Measurements from ENCODE around the gene DCBLD1.

DNA sequence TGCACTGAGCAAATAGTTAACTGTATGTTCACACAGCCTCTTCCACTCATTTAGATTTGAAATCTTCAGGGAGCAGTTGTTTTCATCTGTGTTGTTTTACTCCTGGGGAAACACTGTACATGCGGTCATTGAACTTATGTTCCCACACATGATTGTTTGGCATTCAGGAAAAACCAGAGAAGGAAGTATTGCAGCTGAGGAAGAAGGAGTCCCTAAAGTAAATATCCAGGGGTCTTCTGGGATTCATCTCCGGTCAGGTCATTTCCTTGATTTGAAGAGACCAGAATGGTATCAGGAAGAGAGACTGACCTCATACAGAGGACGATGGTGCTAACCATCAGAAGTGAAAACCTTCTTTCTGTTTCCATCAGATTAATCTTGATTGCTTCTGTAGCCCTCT is 52.5 kb downstream of the DCBLD1 start:
- TF ChIP-seq, protein P1, sequence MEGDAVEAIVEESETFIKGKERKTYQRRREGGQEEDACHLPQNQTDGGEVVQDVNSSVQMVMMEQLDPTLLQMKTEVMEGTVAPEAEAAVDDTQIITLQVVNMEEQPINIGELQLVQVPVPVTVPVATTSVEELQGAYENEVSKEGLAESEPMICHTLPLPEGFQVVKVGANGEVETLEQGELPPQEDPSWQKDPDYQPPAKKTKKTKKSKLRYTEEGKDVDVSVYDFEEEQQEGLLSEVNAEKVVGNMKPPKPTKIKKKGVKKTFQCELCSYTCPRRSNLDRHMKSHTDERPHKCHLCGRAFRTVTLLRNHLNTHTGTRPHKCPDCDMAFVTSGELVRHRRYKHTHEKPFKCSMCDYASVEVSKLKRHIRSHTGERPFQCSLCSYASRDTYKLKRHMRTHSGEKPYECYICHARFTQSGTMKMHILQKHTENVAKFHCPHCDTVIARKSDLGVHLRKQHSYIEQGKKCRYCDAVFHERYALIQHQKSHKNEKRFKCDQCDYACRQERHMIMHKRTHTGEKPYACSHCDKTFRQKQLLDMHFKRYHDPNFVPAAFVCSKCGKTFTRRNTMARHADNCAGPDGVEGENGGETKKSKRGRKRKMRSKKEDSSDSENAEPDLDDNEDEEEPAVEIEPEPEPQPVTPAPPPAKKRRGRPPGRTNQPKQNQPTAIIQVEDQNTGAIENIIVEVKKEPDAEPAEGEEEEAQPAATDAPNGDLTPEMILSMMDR (tag by site-specific recombination; IDR thresholded peaks at IDR 0.05), result no peak
- TF ChIP-seq ZNF169 (tag by site-specific recombination; IDR thresholded peaks at IDR 0.05) (no peak), YY2 (tag by site-specific recombination; IDR thresholded peaks at IDR 0.05) (no peak), ZNF24 (tag by site-specific recombination; IDR thresholded peaks at IDR 0.05) (no peak), SETDB1 (IDR thresholded peaks at IDR 0.05; ENCODE audit: insufficient read length, low read length) (no peak), ZNF416 (tag by site-specific recombination; IDR thresholded peaks at IDR 0.05) (no peak), ZFP41 (tag by site-specific recombination; IDR thresholded peaks at IDR 0.05; ENCODE audit: borderline replicate concordance) (no peak), SALL2 (tag by site-specific recombination; IDR thresholded peaks at IDR 0.05; ENCODE audit: borderline replicate concordance) (no peak), ZNF624 (tag by site-specific recombination; IDR thresholded peaks at IDR 0.05) (no peak)
- TF ChIP-seq, protein P2, sequence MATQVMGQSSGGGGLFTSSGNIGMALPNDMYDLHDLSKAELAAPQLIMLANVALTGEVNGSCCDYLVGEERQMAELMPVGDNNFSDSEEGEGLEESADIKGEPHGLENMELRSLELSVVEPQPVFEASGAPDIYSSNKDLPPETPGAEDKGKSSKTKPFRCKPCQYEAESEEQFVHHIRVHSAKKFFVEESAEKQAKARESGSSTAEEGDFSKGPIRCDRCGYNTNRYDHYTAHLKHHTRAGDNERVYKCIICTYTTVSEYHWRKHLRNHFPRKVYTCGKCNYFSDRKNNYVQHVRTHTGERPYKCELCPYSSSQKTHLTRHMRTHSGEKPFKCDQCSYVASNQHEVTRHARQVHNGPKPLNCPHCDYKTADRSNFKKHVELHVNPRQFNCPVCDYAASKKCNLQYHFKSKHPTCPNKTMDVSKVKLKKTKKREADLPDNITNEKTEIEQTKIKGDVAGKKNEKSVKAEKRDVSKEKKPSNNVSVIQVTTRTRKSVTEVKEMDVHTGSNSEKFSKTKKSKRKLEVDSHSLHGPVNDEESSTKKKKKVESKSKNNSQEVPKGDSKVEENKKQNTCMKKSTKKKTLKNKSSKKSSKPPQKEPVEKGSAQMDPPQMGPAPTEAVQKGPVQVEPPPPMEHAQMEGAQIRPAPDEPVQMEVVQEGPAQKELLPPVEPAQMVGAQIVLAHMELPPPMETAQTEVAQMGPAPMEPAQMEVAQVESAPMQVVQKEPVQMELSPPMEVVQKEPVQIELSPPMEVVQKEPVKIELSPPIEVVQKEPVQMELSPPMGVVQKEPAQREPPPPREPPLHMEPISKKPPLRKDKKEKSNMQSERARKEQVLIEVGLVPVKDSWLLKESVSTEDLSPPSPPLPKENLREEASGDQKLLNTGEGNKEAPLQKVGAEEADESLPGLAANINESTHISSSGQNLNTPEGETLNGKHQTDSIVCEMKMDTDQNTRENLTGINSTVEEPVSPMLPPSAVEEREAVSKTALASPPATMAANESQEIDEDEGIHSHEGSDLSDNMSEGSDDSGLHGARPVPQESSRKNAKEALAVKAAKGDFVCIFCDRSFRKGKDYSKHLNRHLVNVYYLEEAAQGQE (tag by site-specific recombination; IDR thresholded peaks at IDR 0.05), result no peak
